IPS-18c (cell line): Measurements from ENCODE around the gene PRCC.

ENCODE experiments used
- H3K4me3 ChIP-seq: 2 replicates; pipeline ENCODE4 v1.7.0; 2013; ENCODE audit warnings: low read depth, mild to moderate bottlenecking, low read length, moderate library complexity; ENCODE audit not compliant: insufficient read depth
- H3K9me3 ChIP-seq: one replicate; pipeline ENCODE4 v1.6.1; 2013; ENCODE audit warnings: mild to moderate bottlenecking, low read length, moderate library complexity; ENCODE audit not compliant: control insufficient read depth, insufficient read depth

The PRCC gene

GRCh38 chr1:156816561-156817328 lies 49.4 kb downstream of the PRCC start, which contains the start of gene SH2D2A:
TSS of gene SH2D2A (minus strand) at chr1:156816848. CDS start at chr1:156816708, 140 bp downstream.
- H3K4me3 ChIP-seq, result no peak within 1 kb of the TSS
- peaks cover 2% of the 10 kb centered on the region for H3K9me3 ChIP-seq

DNA sequence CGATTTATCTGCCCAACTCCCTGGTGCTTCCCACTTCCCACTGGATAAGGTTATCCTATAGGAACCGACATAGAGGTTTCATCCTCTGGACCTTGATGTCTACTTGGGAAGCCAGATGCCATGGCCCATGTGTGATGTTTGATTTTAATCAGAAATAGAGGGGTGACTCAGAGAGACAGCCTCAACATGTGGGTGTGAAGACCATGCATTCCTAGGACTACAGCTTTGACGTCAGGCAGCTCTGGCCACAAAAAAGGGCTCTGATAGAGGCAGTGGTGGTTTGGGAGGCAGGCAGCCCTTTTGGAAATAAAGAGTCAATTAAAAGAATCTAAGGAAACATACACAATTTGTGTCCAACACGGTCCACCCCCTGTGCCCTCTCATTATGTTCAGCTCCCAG lies 54.5 kb downstream of the PRCC start:
- no peak overlapping the region for H3K4me3 ChIP-seq
- no peaks in the 10 kb centered on the region for H3K9me3 ChIP-seq

GRCh38 chr1:156822680-156823079 lies 55.3 kb downstream of the PRCC start:
- H3K4me3 ChIP-seq, result no peak overlapping the region
- H3K9me3 ChIP-seq, result no peaks in the 10 kb centered on the region

- Histone ChIP-seq H3K9me3 (no peaks in the 10 kb centered on the region), H3K4me3 (no peak overlapping the region)
These were observed 56.0 kb downstream of the PRCC start for GRCh38 chr1:156823210-156823790.

GRCh38 chr1:156826630-156827029 lies 59.3 kb downstream of the PRCC start:
- Histone ChIP-seq H3K9me3 (no peaks in the 10 kb centered on the region), H3K4me3 (no peak overlapping the region)

- no peaks in the 10 kb centered on the region for H3K9me3 ChIP-seq
These were observed 61.2 kb downstream of the PRCC start for GRCh38 chr1:156828400-156829124.

GRCh38 chr1:156832434-156832833 lies 65.1 kb downstream of the PRCC start:
- Histone ChIP-seq H3K4me3 (no peak overlapping the region), H3K9me3 (no peaks in the 10 kb centered on the region)

More at GRCh38 chr1:156828400-156829124, 61.2 kb downstream of the PRCC start:
- no peak overlapping the region for H3K4me3 ChIP-seq

DNA sequence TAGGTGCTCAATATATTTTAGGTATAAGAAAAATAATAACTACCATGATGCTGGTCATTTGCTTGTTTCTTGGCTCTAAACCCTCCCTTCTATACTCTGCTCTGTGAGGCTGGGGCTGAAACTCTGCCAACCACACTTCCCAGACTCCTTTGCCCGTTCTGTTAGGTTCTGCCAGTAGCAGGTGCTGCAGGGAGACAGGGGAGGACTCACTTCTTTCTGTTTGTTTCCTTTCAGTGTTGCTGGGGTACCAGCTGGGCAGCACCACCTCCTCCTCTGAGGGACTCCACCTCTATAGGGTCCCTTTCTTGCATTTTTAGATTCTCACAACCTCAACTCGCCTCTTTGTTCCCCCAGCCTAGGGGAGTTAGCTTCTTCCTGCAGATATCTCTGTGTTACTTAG lies 66.3 kb downstream of the PRCC start:
- H3K4me3 ChIP-seq, result no peak overlapping the region
- H3K9me3 ChIP-seq, result no peaks in the 10 kb centered on the region

GRCh38 chr1:156834322-156834721 lies 67.0 kb downstream of the PRCC start:
- Histone ChIP-seq H3K4me3 (no peak overlapping the region), H3K9me3 (no peaks in the 10 kb centered on the region)

- Histone ChIP-seq H3K9me3 (peaks cover 2% of the 10 kb centered on the region), H3K4me3 (no peak overlapping the region)
These were observed 68.8 kb downstream of the PRCC start for GRCh38 chr1:156836041-156836654.

- no peak overlapping the region for H3K4me3 ChIP-seq
These were observed 69.6 kb downstream of the PRCC start for GRCh38 chr1:156836892-156837291.

DNA sequence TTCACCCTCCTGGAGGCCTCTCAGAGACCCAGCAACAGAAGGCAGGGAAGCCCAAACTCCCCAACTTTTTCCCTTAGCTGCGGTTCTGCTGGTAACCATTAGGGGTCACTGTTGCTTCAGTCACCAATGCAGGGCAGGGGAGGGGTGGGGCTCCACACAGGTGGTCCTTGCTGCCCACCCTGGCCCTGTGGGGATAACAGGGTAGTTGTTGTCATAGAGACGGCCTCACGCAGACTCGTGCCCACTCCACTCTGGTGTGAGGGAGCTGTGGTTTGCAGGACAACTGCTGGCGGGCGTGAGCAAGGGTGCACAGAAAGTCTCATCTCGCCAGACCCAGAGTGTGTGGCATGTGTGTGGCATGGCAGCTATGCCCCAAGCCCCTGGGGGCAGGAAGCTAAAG lies 71.6 kb downstream of the PRCC start:
- Histone ChIP-seq H3K9me3 (peaks cover 2% of the 10 kb centered on the region), H3K4me3 (no peak overlapping the region)

More at GRCh38 chr1:156836892-156837291, 69.6 kb downstream of the PRCC start:
- peaks cover 2% of the 10 kb centered on the region for H3K9me3 ChIP-seq

- Histone ChIP-seq H3K9me3 (peaks cover 2% of the 10 kb centered on the region), H3K4me3 (no peak overlapping the region)
These were observed 72.2 kb downstream of the PRCC start for GRCh38 chr1:156839426-156840109.

GRCh38 chr1:156840186-156840897 lies 73.0 kb downstream of the PRCC start:
- Histone ChIP-seq H3K4me3 (no peak overlapping the region), H3K9me3 (peaks cover 2% of the 10 kb centered on the region)

DNA sequence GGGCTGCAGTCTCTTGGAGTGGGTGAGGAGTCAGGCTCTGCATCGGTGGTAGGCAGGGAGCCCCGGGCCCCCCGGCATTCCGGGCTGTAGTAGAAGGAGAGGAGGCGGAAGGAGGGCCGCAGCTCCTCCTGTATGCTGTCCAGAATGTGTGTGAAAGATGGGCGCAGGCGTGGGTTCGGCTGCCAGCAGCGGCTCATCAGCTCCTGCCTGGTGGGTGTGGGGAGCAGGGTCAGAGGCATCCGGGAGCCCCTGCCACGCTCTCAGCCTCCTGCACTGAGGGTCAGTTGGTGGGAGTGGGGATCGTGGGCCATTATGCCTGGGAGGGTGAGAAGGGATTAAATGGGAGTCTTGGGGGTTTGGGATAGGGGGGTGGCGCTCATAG lies 73.6 kb downstream of the PRCC start:
- Histone ChIP-seq H3K4me3 (no peak overlapping the region), H3K9me3 (peaks cover 2% of the 10 kb centered on the region)

GRCh38 chr1:156841295-156841855 lies 74.0 kb downstream of the PRCC start:
- Histone ChIP-seq H3K9me3 (peaks cover 2% of the 10 kb centered on the region), H3K4me3 (no peak overlapping the region)
